Measurements from ENCODE around the gene SETD3.

GRCh38 chr14:99511421-99512109, 30.9 kb upstream of the SETD3 start:
- TF ChIP-seq ZFX (IDR thresholded peaks at IDR 0.05; ENCODE audit: borderline replicate concordance), result no peak
- TF ChIP-seq, protein P1, sequence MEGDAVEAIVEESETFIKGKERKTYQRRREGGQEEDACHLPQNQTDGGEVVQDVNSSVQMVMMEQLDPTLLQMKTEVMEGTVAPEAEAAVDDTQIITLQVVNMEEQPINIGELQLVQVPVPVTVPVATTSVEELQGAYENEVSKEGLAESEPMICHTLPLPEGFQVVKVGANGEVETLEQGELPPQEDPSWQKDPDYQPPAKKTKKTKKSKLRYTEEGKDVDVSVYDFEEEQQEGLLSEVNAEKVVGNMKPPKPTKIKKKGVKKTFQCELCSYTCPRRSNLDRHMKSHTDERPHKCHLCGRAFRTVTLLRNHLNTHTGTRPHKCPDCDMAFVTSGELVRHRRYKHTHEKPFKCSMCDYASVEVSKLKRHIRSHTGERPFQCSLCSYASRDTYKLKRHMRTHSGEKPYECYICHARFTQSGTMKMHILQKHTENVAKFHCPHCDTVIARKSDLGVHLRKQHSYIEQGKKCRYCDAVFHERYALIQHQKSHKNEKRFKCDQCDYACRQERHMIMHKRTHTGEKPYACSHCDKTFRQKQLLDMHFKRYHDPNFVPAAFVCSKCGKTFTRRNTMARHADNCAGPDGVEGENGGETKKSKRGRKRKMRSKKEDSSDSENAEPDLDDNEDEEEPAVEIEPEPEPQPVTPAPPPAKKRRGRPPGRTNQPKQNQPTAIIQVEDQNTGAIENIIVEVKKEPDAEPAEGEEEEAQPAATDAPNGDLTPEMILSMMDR (IDR thresholded peaks at IDR 0.05), result no peak

Measured in 22Rv1 (cell line).